ENCODE measurements around the gene POLD4.
A peak's percentile ranks its signal among the peaks of the same experiment; 100 is the strongest.

POLD4 gene

GRCh38 chr11:67387518-67387917 is 34.2 kb upstream of the POLD4 start:
- DNase-seq: no peak

DNA sequence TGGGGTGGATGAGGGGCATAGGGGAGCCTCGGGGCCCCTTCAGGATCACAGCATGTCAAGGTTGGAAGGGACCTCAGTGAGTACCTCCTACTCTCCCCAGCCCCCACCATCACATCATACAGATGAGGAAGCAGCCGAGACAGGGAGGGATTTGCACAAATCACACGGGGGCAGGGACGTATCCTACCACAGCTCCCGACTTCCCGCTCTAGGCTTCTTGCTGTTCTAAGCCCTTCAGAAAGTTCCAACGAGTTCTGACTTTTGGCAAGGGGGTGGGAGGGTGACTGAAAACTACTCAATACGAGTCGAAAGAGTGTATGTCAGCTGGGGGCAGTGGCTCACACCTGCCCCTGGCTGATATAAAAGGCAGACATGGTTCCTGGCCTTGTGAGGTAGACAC is 33.7 kb upstream of the POLD4 start:
- no peak for DNase-seq

DNA sequence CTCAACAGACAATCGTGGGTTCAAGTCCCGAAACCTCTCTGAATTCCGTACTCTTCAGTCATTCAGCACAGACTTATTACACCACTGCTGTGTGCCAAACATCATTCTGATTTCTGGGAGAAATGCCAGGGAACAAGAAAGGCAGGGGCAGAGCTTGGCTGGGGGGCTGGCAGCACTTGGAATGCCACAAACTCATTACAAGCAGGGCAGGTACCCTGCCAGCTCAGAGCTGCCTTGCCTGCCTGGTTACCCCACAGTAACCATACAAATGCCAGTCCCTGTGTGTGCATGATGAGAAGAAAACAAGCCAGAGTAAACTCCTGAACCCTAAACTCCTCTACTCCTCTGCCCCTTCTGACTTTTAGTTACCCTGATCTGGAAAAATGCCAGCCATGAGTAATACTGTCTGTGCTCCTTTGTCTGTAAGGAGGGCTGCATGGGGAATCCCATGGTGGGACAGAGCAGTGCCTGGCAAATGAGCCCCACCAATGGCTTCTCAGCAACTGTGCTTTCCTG is 31.6 kb upstream of the POLD4 start:
- no peak for DNase-seq

DNA sequence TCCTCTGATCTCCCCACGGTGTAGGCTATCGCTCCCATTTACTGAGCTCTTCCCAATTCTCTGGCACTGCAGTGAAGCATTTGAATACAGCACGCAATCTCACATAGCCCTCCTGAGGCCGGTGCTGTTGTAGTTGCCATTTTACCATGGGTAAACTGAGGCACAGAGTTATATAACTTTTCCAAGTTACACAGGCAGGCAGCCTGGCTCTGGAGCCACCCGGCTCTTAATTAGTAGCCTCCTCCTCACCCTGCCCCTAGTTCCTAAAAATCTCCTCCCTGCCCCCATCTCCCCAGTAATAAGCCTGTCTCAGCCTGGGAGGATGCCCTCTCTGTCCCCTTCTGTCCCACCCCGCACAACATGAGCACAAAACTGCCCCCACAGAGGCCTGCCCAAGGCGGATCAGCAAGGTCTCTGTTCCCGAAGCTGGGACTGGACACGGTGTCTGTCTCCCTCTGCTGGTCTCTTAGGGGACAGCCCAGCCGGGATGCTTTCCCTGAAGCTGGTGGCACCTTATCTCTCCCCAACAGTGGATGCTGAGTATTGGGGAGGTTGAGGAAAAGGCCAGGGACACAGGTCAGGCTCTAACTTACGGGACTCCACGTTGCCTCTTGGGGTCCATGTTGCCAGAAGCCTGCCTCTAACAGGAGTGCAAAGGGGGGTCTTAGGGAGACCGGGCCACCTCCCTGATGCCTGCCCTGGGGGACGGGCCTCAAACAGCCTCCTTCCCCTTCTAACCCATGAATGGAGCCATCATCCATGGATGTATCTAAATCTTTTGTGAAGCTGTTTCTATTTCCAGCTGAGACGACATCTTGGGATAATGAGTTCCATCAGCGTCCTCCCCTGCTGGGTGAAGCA is 29.2 kb upstream of the POLD4 start:
- DNase-seq: peak; percentile 55 to 79 (median 72)

GRCh38 chr11:67381244-67381972 is 28.1 kb upstream of the POLD4 start:
- no peak for DNase-seq

DNA sequence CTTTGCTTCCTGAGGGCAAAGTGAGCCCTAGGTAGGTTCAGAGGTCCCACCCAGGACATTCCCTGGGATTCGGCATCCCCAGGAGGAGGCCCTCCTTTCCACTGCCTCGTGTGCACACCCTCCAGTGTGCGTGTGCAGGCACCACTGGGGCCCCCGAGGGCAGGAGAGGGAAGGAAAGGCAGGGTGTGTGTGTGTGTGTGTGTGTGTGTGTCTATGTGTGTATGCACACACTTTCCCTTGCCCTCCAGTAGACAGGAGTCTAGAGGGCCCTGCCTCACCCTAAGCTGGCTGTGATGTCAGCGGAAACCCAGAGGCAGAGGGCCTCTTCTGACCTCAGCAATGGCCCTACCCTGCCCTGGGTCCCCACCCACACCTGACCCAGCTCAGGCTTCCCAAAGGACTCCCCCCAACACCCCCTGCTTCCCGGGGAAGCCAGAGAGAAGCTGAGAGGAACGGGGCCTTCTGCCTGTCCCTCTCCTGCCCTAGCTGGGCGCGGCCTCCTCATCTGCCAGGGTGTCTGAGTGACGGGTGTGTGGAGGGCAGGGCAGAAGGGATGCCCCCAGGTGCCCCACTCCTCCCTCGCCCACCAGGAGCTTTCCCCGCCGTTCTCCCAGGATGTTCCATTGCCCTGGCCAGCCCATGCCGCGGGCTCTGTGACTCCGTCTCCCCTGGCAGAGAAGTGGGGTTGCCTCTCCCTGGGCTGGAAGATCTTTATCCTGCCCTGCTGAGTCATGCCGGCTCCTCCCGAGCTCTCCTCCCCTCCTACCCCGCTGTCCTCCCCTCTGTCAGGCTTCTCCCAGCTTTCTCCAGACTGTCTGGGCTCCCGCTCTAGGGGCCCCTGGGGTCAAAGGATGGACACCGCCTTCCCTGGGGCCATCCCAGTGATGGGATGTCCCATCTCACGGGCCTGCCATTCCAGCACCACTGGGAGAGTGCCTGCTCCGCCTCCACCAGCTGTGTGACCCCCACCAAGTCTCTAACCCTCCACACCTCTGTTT is 26.0 kb upstream of the POLD4 start:
- DNase-seq: no peak

- no peak for DNase-seq
Measured at GRCh38 chr11:67378544-67378943, 25.2 kb upstream of the POLD4 start.

GRCh38 chr11:67376873-67377808 is 23.8 kb upstream of the POLD4 start:
- DNase-seq: no peak

GRCh38 chr11:67376063-67376820 is 22.9 kb upstream of the POLD4 start:
- DNase-seq: no peak

DNA sequence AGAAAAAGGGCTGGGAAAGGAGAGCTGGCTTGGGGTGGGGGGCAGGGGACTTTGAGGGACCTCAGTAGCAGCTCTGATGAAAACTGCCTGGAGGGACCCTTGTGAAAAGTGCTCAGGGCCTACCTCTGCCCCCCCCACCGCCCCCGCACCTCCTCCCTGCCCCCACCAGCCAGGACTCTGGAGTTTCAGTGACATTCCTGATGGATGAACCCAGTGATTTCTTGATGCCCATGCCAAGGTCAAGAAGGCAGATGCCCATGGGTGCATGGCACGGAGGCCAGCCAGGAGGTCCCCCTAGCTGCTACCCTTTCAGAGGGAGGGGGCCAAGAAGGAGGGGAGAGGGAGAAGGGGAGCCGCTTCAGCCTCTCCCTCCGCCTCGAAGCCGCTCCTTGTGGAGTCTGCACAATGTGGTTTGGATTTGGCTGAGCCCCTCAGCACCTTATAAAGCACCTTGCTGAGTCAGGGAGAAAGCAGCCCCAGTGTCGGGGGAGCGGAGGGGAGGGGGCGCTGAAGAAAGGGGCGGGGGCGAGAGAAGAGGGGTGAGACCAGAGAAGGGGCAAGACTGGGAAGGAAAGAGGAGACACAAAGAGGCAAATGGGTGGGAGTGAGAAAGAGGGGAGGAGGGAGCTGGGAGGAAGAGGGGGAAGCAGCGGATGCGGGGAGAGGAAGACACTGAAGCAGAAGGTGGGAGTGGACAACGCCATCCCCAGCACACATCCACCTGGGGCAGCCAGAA is 22.1 kb upstream of the POLD4 start:
- no peak for DNase-seq

DNA sequence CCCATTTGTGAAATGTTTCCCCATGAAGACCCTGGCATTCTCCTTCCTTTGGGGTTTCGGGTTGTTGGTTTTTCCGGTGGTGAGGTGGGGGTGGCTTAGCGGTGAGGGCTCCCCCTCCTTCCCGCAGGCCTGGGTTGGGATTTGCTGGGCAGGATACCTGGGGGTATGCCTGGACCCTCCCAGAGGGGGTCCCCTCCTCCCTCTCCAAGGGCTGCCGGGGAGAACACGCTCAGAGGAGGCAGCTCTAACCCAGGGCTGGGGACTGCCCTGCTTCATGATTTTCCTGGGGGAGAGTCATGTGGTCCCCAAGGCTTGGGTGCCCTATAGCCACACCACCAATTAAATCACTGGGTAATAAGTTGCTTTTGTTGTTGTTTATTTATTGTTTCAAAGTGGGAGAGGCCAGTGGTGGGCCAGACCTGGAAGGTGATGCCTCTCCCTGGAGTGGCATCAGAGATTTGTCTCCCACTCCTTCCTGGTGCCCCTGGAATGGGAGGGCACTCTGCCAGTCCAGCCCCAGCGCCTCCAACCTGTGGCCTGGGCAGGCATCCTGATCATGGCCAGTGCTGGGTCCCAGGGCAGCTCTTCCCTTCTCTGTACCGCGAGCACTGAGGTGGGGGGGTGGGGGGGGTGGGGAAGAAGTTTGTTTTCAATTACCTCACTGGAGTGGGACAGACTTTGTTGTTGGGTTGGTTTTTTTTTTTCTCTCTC is 21.4 kb upstream of the POLD4 start:
- DNase-seq: no peak

DNA sequence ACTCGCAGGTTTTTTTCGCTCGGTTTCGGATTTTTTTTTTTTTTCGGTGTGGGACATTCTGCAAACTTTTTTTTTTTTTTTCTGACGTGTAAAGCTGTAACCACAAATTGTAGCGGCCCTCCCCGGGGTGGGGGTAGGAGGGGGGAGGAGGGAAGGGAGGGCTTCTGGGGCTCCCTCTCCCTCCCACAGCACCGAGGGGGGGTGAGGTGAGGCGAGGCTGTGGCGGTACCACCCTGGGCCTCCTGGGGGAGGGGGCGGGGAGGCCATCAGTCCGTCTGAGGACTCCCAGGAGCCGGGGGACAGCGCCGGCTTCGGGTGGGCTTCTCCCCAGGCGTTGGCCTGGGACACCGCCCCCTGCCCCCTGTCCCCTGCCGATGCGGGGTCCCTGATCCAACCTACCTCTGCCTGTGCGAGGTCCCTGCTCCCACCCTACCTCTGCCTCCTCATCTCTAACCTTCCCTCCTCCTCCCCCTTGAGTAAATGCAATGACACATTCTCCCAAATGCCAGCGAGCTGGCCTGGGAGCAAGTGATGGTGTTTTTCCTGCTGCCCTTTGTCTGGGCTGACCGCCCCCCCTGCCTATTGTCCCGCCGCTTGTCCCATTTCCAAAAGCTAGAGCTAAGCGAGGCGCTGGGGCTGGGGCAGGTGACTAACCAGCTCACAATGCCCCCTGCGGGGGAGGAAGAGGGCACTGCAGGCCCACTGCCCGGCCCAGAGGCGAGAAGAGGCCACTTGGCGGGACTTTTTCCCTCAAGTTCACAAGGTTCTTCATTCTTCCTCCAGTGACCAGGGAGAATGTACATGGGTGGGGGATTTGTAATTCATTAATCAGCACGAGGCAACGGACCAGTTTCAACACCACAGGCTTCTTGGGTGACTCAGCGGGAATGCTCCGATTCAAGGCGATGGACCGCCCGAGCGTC is 20.6 kb upstream of the POLD4 start:
- DNase-seq: peak; percentile 51 to 88 (median 82)

- DNase-seq: peak in 3 of 5 experiments; percentile 20 to 39 (median 27)
Measured at GRCh38 chr11:67372993-67373647, 19.8 kb upstream of the POLD4 start, which contains the start of gene CLCF1. Gene CLCF1, minus strand, starts transcription at chr11:67373598. Its CDS starts 59 bp downstream, at chr11:67373539.

DNA sequence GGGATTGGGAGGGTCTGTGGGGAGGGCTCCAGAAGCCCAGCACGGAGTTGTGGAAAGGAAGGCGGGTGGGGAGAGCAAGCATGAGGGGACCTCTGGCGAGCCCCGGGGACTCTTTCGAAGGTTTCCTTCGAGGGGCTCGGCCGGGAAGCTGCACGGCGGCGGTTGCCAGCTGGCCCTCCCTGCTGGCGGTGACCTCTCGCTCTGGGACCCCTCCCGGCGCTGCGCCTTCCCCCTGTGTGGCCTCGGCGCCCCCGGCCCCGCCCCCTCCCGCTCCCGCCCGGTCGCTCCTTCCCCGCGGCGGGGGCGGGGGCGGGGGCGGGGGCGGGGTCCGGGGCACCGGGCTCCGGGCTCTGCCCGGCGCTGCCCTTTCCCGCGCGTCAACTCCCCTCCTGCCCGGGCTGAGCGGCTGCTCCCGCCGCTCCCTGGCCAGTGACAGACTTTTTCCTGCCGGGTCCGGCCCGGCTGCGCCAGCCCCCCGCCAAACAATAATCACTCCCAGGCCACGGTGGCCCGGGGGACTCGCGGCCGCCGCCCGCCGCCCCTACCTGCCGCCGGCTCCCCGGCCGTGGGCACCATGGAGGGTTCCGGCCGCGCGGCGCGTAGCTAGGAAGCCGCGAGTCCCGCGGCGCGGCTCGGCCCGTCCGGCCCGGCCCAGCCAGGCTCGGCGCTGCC is 19.1 kb upstream of the POLD4 start:
- DNase-seq: no peak

DNA sequence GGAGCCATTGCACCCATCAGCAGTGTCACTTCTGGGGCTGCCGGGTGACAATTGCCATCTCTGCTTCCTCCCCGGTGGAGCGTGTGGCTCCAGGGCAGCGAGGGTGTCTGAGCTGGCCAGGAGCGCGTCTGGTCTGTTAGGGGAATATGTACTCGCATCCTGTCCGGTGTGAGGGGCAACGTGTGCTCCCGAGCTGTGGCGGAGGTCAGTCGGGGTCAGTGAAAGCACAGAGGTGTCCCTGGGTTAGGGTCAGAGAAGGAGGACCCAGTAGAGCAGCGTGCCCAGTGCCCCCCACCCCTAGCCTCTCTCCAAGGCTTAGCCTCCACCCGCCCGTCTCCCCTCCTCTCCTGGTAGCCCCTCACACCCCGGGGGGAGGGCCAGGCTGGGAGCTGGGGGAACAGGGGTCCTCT is 18.6 kb upstream of the POLD4 start:
- peak in 1 of 5 experiments; percentile 15 for DNase-seq

- DNase-seq: peak in 2 of 5 experiments; percentile 27 to 38
Measured at GRCh38 chr11:67371189-67371910, 18.0 kb upstream of the POLD4 start.
